Hepatocyte (in vitro differentiated cells): Measurements from ENCODE around the gene OR52E1.

Source experiments
- EZH2phosphoT487 ChIP-seq: fragments of 200-600 bp; sonication (generic); IDR thresholded peaks from one replicate; pipeline ENCODE4 v1.6.1; 2018; ENCODE audit warnings: antibody characterized with exemption, mild to moderate bottlenecking, low read depth, moderate library complexity; ENCODE audit not compliant: unreplicated experiment, severe bottlenecking
- TF ChIP-seq, protein P1 (sequence below): fragments of 200-600 bp; sonication (generic); IDR thresholded peaks from 2 replicates; pipeline ENCODE4 v1.5.1; 2016; ENCODE audit warnings: antibody characterized with exemption, mild to moderate bottlenecking; ENCODE audit not compliant: poor library complexity

DNA sequence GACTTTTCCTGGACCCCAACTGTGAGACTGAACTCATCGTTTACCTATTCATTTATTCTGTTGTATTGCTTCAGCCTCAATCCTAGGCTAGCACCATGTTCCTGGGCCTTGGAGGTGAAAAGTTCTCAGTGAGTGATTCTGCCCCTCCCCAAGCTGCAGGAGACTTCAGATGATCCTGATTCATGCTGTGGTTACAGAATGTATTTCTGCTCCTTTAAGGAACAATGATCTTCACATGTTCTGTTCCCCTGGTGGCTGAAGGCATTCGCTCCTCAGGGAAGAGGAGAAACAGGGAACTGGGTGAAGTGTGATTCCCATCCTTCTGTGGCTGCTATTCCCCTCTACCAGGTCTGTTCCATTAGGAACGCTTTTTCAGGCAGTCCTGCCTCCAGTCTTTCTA lies 2.4 kb downstream of the OR52E1 start:
- TF ChIP-seq, protein P1, sequence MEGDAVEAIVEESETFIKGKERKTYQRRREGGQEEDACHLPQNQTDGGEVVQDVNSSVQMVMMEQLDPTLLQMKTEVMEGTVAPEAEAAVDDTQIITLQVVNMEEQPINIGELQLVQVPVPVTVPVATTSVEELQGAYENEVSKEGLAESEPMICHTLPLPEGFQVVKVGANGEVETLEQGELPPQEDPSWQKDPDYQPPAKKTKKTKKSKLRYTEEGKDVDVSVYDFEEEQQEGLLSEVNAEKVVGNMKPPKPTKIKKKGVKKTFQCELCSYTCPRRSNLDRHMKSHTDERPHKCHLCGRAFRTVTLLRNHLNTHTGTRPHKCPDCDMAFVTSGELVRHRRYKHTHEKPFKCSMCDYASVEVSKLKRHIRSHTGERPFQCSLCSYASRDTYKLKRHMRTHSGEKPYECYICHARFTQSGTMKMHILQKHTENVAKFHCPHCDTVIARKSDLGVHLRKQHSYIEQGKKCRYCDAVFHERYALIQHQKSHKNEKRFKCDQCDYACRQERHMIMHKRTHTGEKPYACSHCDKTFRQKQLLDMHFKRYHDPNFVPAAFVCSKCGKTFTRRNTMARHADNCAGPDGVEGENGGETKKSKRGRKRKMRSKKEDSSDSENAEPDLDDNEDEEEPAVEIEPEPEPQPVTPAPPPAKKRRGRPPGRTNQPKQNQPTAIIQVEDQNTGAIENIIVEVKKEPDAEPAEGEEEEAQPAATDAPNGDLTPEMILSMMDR = no peak
- TF ChIP-seq EZH2phosphoT487 = no peak
